Superior temporal gyrus (tissue), 1 donor: ENCODE data around the gene TNPO2.
"Not testable (repeated sequence)": the region's sequence is repeated elsewhere in the genome, so short reads cannot be mapped to it uniquely, and the experiment has no call there.

Experiments
- DNase-seq: peaks from one replicate; pipeline ENCODE4 v3.0.0-alpha.2; 2016; ENCODE audit errors: extremely low spot score

TNPO2 gene

DNA sequence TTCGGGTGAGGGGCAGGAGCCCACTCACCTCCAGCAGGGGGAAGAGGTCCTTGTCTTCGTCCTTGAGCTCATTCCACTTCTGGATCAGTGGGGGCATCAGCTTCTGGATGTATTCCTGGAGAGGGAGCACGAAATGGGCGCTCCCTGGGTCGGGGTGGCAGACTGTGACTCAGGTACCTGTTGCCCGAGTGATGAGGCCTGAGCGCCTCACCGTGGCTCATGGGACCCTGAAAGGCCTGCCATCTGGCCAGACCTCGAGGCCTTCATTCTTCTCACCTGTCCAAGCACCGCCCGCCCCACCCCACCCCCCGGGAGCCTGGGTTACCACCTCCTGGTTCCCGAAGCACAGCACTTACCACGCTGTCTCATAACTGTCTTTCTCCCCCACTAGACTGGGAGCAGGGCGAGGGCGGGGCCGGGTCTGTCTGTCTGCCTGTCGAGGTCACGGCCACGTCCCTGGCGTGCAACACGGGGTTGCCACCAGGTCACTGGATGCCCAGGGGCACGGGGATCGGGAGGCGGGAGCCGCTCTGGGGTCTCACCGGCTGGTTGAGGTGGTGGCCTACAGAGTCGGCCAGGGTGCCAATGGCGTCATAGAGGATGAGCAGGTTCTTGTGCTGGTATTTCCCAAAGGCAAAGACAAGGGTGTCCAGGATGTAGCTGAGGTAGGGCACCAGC, 17.9 kb downstream of the TNPO2 start:
- DNase-seq, result no peak

DNA sequence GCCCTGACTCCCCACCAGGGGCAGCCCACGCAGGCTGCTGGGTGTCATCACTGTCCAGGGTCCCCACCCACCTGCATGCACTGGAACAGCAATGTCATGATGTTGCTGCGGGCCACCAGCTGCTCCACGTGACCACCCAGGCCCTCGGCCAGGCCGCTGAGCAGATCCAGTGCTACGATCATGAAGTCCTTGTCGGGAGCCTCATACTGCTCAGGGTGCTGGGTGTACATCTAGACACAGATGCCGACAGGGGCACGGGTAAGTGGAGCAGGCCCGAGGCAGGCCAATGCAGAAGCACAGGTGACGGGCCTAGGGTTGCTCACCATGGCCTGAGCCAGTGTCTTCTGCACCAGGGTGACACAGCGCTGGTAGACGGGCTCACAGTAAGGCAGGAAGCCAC, 18.6 kb downstream of the TNPO2 start:
- no peak for DNase-seq

DNA sequence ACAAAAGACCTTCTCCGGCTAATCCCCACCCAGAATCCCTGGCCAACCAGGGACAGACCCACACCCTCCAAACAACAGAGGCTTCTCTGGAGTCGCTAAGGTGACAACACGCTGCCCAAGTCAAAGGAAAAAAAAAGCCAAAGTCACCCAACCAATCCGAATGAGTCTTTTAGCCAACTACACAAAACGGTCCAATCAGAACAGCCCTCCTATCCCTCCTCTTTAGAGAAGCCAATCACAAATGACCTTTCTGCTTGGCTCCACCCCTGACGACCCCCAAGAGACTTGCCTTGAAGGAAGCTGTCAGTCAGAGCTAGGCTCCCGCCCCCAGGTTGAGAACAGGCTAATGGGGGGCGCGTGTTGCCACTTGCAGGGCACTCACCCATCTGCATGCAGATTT, 20.7 kb downstream of the TNPO2 start:
- no peak for DNase-seq

DNA sequence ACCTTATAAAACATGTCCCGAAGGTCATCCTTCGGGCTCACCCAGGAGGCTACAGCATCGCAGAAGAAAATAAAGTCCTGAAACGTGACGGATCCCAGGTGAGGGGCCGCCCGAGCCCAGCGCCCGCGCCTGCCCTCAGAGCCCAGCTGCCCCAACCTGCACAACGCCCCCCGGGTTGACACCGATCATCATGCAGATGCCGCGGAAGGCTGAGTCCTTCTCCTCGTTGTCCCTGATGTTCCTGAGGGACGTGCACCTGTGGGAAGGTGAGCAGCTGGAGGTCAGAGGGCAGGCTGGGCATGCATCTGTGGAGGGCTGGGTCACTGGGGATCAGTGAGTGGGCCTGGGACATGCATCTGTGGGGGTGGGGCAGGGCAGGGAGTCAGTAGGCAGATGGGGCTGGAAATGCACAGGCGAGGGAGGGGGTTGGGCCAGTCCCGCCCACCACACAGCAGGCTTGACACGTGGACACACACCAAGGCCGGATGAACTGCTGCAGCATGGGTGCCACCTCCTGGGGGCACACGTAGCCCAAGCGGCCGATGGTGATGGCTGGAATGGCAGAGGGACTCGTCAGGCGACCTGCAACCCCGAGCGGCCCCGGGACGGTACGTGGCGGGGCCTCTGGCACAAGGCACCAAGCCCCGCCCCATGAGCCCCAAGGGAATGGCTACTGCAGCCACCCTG, 22.0 kb downstream of the TNPO2 start:
- no peak for DNase-seq

DNA sequence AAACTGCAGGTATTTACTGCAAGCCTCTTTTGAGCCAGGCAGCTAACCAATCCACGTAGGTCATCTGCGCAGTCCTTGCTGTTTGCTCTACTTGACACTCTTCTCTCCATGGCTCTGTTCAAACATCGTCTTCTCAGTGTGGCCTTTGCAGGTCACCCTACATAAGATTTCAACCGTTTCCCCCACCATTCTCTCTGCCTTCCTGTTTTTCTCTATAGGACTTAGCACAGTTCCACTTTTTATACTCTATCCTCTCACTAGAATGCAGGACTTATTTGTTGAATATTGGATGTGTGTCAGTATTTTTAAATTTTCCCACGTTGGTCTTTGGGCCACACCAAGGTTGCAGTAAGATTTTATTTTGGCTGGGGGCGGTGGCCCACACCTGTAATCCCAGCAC, 25.6 kb downstream of the TNPO2 start:
- DNase-seq, result no peak

DNA sequence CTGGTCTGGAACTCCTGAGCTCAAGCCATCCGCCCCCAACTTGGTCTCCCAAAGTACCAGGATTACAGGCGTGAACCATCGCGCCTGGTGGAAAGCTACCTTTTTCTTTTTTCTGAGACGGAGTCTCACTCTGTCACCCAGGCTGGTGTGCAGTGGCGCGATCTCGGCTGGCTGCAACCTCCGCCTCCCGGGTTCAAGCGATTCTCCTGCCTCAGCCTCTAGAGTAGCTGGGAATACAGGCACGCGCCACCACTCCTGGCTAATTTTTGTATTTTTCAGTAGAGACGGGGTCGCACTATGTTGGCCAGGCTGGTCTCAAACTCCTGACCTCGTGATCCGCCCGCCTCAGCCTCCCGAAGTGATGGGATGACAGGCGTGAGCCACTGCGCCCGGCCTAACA, 26.3 kb downstream of the TNPO2 start:
- not testable (repeated sequence) for DNase-seq

DNA sequence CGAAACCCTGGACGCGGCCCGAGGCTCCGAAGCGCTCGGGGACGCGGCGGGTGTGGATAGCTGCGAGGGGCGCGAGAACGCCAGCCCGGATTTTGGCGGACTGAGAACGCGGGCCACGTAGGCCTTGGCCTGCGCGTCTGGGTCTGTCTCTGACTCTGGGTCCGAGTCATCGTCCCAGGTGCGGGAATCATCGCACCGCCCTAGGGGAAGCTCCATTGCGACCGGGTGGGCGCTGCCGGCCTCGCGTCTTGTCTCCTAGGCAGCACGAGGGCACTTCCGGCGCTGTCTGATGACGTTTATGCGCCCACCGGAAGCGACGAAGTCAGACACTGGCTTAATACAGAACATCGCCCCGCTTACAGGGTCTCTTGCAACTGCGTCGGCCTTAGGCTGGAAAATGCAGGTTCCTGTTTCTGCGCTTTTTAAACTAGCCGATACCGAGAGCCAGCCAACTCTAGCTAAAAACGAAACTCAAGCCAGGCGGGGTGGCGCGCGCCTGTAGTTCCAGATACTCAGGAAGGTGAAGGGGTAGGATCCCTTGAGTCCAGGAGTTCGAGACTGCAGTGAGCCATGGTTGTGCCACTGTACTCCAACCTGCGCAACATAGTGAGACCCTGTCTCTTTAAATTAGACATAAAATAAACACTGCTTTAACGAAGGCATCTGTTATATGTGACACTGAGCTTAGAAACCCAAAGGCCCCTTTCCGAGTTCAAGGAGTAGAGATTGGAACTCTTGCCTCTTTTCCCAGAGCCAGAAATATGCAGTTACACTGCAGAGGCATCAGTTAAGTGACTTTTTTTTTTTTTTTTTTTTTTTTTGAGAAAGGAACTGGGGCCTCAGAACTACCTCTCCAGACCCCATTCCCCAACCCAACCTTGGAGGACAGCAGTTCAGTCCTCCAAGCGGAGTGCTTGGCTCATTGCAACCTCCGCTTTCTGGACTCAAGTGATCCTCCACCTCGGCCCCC, 27.1 kb downstream of the TNPO2 start, which contains the start of gene FBXW9:
TSS of gene FBXW9 (minus strand) at position 266 of the 970 bp plus-strand sequence. CDS start at position 216, 50 bp downstream.
- peak; percentile 99 for DNase-seq

DNA sequence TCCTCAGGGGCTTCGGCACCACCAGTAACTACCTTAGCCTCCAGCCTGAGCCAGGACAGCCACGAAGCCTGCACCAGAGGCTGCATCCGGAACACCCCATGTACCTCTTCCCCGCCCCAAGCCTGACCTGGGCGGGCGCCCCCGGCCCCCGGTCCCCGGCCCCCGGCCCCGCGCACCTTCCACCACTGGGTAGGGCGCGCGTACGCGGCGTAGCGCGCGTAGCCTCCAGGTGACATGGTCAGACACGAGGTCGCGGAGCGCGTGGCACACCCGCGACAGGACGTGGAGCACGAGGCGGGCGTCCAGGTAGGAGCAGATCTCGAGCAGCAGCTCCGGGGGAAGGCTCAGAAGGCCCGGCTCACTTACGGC, 27.8 kb downstream of the TNPO2 start:
- no peak for DNase-seq

DNA sequence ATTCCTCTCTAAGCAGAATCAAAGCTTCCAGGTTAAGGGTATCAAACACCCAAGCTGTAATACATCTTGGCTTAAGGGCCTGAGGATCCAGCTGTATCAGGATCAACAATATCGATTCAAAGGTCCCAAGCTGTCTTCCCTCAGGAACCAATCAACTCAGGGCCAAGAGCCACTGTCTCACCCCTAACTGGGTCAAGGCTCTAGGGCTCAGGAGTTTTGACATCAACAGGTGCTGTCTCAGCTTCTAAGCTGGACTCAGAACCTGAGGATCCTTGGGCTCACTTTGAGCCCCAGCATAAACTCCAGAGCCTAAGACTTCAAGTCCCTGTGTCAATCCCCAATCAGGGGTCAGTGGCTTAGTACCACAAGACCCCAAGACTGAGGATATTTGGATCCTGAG, 28.2 kb downstream of the TNPO2 start:
- no peak for DNase-seq

DNA sequence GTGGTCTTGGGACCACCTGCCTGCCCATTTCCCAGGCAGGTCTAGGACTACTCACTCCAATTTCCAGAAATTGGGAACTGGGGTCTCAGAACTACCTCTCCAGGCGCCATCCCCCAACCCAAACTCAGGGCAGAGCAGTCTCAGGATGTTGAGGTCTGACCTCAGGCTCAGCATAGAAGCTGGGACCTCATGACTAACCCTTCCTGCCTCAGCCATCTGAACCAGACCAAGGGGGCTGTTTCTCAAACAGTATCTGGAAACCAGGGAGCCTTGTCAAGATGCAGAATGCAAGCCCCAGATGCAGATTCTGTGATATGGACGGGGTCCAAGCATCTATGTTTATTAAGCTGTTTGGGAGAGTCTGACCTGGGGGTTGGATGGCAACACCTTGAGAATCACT, 28.6 kb downstream of the TNPO2 start:
- no peak for DNase-seq

DNA sequence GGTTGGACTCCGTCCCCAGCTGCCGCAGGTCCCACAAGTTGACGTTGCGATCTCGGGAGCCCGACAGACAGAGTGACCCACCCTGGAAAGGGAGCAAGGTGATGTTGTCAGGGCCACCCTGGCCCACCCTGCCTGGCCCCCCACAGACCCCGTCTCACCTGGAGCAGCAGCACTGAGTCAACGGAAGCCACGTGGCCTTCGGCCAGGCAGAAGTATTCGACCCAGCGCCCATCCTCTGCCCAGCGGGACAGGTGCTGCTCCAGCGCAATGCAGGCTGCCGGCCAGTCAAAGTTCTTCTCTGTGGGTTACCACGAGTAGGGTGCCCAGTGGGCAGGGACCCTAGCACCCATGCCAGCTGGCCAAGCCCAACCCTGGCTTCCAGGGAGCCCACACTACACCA, 29.1 kb downstream of the TNPO2 start:
- no peak for DNase-seq

DNA sequence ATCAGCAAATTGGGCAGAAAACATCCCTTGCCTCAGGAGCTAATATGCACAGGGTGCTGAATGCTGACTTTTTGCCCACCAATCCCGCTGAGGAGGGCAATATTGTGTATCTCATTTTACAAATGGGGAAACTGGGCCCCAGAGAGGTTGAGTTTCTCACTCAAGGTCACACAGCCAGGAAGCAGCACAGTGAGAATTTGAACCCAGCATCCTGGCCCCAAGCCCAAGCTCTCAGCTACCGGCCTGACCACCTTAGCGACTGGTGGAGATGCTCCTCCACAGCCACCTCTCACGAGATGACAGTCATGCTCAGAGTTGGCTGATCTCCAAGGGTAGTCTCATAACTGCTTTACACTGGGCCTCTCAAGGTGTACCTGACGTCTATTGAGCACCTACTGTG, 30.8 kb downstream of the TNPO2 start:
- DNase-seq, result no peak

DNA sequence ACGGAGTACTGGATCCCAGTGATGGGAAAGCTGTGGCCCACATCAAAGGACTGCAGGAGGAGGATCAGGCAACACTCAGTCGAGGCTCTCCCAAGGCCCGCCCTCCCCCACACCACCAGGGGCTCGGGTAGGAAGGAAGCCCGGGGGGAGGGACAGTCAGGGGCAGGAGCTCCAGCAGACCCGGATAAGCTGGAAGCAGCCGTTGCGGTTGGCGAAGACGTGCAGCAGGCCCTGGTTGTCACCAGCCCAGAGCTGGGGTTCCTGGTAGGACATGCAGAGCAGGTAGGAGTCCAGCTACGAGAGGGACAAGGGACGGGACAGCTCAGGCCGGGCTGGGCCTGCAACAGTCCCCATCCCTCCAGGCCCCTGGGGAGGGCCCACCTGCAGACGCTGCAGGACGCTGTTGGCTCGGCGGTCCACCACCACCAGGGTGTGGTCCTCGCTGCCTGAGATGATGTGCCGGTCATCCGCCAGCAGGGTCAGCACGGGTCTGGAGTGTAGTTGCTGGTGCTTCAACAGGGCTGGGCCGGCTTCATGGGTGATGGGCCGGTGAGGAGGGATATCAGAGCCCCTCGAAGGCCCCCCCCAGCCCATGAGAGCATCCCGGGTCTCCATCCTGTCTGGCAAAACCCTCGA, 34.0 kb downstream of the TNPO2 start:
- DNase-seq, result no peak

DNA sequence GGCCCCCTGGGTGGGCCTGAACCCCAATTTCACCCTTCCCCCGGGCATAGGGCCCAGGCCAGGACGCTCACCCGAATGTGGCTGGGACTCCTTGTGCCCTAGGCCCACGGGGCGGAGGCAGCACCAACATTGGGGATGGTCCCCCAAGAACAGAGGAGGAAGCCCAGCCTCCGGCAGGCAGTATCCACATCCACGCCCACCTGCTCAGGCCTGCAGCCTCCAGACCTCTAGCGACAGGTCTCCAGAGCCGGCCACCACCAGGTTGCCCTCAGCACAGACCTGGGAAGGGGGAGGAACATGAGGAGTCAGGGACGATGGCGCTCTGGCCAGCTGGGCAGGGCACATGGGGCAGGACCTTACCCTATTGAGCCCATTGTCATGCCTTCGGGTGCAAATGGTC, 34.7 kb downstream of the TNPO2 start:
- no peak for DNase-seq

DNA sequence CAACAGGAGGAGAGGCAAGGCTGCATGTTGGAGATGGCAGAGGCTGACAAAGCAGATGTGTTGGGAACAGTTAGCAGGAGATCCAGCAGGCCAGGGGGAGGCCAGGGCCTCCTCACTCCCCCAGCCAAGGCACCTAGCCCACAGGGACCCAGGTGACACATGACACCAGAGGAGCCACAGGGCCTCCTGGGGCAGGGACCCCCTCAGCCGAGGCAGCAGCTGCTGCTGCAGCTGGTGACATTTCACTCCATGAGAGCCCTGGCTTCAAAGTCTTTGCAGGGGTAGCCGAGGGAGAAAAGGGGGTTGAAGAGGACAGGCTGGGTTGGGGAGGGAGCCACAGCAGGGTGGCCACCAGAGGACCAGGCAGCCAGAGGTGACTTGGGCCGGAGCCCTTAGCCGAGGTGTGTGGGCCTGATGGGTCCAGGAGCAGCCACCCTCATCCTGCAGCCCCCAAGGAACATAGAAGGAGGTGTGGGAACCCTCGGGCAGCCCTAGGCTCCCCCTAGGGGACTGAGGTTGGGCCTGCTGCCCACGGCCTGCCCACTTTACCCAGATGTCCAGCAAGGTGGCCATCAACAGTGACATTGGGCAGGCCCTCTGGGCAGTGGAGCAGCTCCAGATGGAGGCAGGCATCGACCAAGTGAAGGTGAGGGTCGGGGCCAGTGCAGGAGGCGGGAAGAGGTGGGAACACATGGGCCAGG, 36.1 kb downstream of the TNPO2 start, which contains the start of gene GNG14:
TSS of gene GNG14 (plus strand) at position 503 of the 701 bp plus-strand sequence. CDS start at position 554, 51 bp downstream.
- no peak for DNase-seq

DNA sequence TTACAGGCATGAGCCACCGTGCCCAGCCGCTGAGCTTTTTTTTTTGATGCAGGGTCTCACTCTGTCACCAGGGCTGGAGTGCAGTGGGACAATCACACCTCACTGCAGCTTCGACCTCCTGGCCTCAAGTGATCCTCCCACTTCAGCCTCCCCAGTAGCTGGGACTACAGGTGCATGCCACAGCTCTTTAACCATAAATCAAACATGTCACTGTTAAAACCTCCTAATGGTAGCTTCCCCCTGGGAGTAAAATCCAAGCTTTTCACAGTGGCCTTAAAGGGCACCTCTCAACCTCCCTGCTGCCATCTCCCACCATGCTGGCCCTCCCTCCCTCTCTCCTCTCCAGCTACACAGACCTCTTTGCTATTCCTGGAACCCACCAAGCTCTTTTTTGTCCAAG, 37.9 kb downstream of the TNPO2 start:
- no peak for DNase-seq

DNA sequence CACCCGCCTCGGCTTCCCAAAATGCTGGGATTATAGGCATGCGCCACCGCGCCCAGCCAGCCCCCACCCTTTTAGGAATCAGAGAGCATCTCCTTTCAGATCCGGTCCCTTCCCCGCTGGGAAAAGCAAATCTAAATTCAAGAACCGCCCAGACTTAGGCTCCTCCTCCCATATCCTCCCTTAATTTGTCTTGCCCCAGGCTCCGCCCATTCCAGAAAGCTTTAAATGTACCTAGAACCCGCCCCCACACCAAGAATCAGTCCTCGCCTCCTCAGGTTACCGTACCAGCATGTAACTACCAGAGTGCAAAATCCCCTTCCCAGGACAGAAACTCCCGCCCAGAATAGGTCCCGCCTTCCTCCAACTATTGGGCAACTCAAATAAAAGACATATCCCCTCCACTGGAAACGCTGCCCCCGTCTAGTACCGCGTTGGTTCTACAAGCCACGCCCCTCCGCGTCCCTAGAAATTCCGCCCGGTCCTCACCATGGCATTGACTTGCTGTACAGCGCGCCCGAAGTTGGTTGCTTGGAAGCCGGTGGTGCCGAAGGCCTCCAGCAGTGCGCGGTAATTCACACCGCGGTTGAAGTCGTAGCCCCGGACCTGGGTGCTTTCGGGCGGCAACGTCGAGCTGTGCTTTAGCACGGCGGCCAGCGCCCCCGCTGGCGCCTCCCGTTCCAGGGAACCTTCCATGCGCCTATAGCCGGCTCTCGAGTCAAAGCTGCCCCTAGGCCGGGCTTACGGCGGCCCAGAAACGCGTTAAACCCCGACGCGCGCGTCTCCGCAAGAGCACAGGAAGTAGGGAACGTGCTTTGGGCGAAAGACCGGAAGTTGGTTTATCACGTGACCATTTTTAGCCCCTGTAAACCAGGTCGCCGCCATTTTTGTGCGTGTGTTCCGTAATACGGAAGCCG, 42.4 kb downstream of the TNPO2 start, which contains the start of gene DHPS:
TSS of gene DHPS (minus strand) at position 807 of the 914 bp plus-strand sequence. CDS start at position 693, 114 bp downstream.
- peak; percentile 99 for DNase-seq

DNA sequence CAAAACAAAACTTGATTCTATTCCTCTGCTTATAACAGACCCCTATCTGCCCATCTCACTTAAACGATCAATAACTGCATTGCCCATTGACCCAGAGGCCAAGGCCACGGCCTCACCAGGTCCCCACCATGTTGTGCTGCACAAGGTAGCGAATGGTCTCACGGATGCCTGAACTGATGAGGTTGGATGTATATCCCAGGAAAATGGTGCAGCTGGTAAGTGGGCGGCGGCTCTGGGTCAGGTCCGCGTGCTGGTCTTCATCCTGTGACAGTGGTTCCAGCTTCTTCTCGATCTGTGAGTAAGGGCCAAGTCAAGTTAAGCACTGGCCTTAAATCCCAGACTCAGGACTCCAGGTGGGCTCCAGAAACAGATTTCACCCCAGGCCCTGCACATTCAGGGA, 43.7 kb downstream of the TNPO2 start:
- no peak for DNase-seq

DNA sequence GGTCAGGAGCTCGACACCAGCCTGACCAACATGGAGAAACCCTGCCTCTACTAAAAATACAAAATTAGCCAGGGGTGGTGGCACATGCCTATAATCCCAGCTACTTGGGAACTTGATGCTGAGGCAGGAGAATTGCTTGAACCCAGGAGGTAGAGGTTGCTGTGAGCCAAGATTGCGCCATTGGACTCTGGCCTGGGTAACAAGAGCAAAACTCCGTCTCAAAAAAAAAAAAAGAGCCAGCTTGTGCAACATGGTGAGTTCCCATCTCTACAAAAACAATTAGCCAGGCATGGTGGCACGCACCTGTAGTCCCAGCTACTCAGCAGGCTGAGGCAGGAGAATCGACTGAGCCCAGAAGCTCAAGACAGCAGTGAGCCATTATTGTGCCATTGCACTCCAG, 45.7 kb downstream of the TNPO2 start:
- DNase-seq, result not testable (repeated sequence)

DNA sequence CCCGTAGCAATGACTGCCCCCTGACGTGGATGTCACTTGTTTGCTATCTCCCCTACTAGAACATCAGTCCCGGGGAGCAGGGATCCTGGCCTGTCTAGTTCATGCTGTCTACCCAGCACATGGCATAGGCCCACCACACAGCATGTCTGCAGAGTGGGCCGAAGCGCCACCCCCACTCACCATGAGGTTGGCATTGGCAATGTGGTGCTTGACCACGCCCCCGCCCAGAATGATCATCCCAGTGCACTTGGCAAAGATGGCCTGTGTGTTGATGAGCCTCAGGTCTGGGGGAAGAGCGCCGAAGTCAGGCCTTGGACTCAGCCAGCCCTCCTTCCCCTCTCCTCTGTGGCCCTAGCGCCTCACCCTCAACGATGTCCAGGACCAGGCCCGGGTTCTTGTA, 46.8 kb downstream of the TNPO2 start:
- no peak for DNase-seq
